GM23338 (cell line): ENCODE results near the gene ZNF804A. TPM values are rescaled to one million over a fixed set of nuclear protein-coding genes. Genes with fewer than 3 reads are reported as not detected.

ENCODE experiments used
- ATAC-seq: fragments of 200-7000 bp; cut with Tn5 transposase; 3 replicates; pipeline ENCODE4 v1.9.1; 2020
- DNase-seq: peaks from one replicate; pipeline ENCODE4 v3.0.0-alpha.2; 2015; ENCODE audit warnings: low spot score
- H2AFZ ChIP-seq: fragments of 200-600 bp; sonication (generic); 2 replicates; pipeline ENCODE4 v1.8.0; 2016; ENCODE audit warnings: antibody characterized with exemption, mild to moderate bottlenecking, moderate library complexity
- H3F3A ChIP-seq: fragments of 200-600 bp; sonication (generic); replicated peaks from 2 replicates; pipeline ENCODE4 v1.8.0; 2017; ENCODE audit warnings: antibody characterized with exemption, mixed run types, low read depth
- H3K27ac ChIP-seq: fragments of 200-600 bp; sonication (generic); 2 replicates; pipeline ENCODE4 v1.6.1; 2016; ENCODE audit warnings: low read depth
- H3K27me3 ChIP-seq: fragments of 200-600 bp; sonication (generic); 2 replicates; pipeline ENCODE4 v1.8.0; 2016; ENCODE audit warnings: mild to moderate bottlenecking, mixed run types, moderate library complexity; ENCODE audit not compliant: insufficient read depth
- H3K36me3 ChIP-seq: fragments of 200-600 bp; sonication (generic); 2 replicates; pipeline ENCODE4 v1.8.0; 2016; ENCODE audit warnings: mild to moderate bottlenecking; ENCODE audit not compliant: insufficient read depth
- H3K4me1 ChIP-seq: fragments of 200-600 bp; sonication (generic); 2 replicates; pipeline ENCODE4 v1.8.0; 2016; ENCODE audit warnings: mild to moderate bottlenecking, moderate library complexity; ENCODE audit not compliant: insufficient read depth
- H3K4me2 ChIP-seq: fragments of 200-600 bp; sonication (generic); 2 replicates; pipeline ENCODE4 v1.7.1; 2017; ENCODE audit warnings: mixed run types
- H3K4me3 ChIP-seq: fragments of 200-600 bp; sonication (generic); 2 replicates; pipeline ENCODE4 v1.6.1; 2016; ENCODE audit warnings: mixed run types
- H3K79me2 ChIP-seq: fragments of 200-600 bp; sonication (generic); replicated peaks from 2 replicates; pipeline ENCODE4 v1.8.0; 2017; ENCODE audit warnings: mild to moderate bottlenecking; ENCODE audit not compliant: insufficient read depth
- H3K9me2 ChIP-seq: fragments of 200-600 bp; sonication (generic); 2 replicates; pipeline ENCODE4 v1.8.0; 2017; ENCODE audit not compliant: insufficient read depth
- H4K20me1 ChIP-seq: fragments of 200-600 bp; sonication (generic); replicated peaks from 2 replicates; pipeline ENCODE4 v1.8.0; 2017; ENCODE audit warnings: mild to moderate bottlenecking; ENCODE audit not compliant: insufficient read depth
- H3K27ac Mint-ChIP-seq: 2 replicates; pipeline ENCODE4 v1.8.0; 2020; ENCODE audit warnings: inconsistent platforms, mild to moderate bottlenecking, moderate library complexity, mixed read lengths
- H3K27me3 Mint-ChIP-seq: 3 replicates; pipeline ENCODE4 v1.8.0; 2022; ENCODE audit warnings: low read depth, mild to moderate bottlenecking, moderate library complexity, mixed read lengths, inconsistent platforms; ENCODE audit not compliant: insufficient read depth, poor library complexity
- H3K36me3 Mint-ChIP-seq: 3 replicates; pipeline ENCODE4 v1.8.0; 2021; ENCODE audit warnings: low read depth, mild to moderate bottlenecking, inconsistent platforms, moderate library complexity, mixed read lengths
- H3K4me1 Mint-ChIP-seq: 3 replicates; pipeline ENCODE4 v1.8.0; 2020; ENCODE audit warnings: mild to moderate bottlenecking, inconsistent platforms, mixed read lengths
- H3K4me3 Mint-ChIP-seq: 3 replicates; pipeline ENCODE4 v1.8.0; 2021; ENCODE audit warnings: moderate library complexity, mild to moderate bottlenecking, inconsistent platforms, mixed read lengths
- H3K9me3 Mint-ChIP-seq: 3 replicates; pipeline ENCODE4 v1.8.0; 2020; ENCODE audit warnings: moderate library complexity, mild to moderate bottlenecking, inconsistent platforms, mixed read lengths
- CREB1 ChIP-seq: fragments of 250-450 bp; sonication (Bioruptor Pico); IDR thresholded peaks from 2 replicates; pipeline ENCODE4 v1.5.0; 2020; ENCODE audit warnings: low read depth, mild to moderate bottlenecking, moderate library complexity
- EZH2 ChIP-seq: fragments of 200-600 bp; sonication (generic); IDR thresholded peaks from one replicate; pipeline ENCODE4 v1.8.0; 2017; ENCODE audit warnings: antibody characterized with exemption, mild to moderate bottlenecking, low read depth; ENCODE audit not compliant: unreplicated experiment
- EZH2phosphoT487 ChIP-seq: fragments of 200-600 bp; sonication (generic); IDR thresholded peaks from one replicate; pipeline ENCODE4 v1.8.1; 2018; ENCODE audit warnings: antibody characterized with exemption; ENCODE audit not compliant: unreplicated experiment
- JUNB ChIP-seq: IDR thresholded peaks from one replicate; pipeline ENCODE4 v1.6.1; 2016; ENCODE audit warnings: antibody characterized with exemption; ENCODE audit not compliant: unreplicated experiment
- NANOG ChIP-seq: IDR thresholded peaks from 2 replicates; pipeline ENCODE4 v1.6.1; 2016; ENCODE audit warnings: antibody characterized with exemption, borderline replicate concordance
- POLR2AphosphoS5 ChIP-seq: IDR thresholded peaks from 2 replicates; pipeline ENCODE4 v1.6.1; 2016; ENCODE audit warnings: antibody characterized with exemption, low read depth
- STAT1 ChIP-seq: IDR thresholded peaks from one replicate; pipeline ENCODE4 v1.6.1; 2016; ENCODE audit warnings: antibody characterized with exemption; ENCODE audit not compliant: unreplicated experiment
- ZNF114 ChIP-seq: fragments of 250-450 bp; sonication (Bioruptor Pico); IDR thresholded peaks from 2 replicates; pipeline ENCODE4 v1.5.0; 2020; ENCODE audit warnings: mild to moderate bottlenecking, moderate library complexity
- ZNF331 ChIP-seq: fragments of 250-450 bp; sonication (Bioruptor Pico); IDR thresholded peaks from 2 replicates; pipeline ENCODE4 v1.5.0; 2020; ENCODE audit warnings: low read depth, mild to moderate bottlenecking, moderate library complexity
- polyA plus RNA-seq: library from polyadenylated mRNA; unstranded; fragments of >200 nt; fragmentation: Nextera tagmentation; extraction: Ambion mirVana; gene quantifications from 2 replicates; pipeline ENCODE4 v1.2.1, GENCODE V29; 2016
- total RNA-seq: library from RNA; depleted of rRNA; stranded (reverse); fragments of >200 nt; shearing (Covaris generic); gene quantifications from 2 replicates; pipeline ENCODE4 v1.2.3, GENCODE V29; 2014
- TF ChIP-seq, protein P1 (sequence below): IDR thresholded peaks from 2 replicates; pipeline ENCODE4 v1.6.1; 2016; ENCODE audit warnings: antibody characterized with exemption
- TF ChIP-seq, protein P2 (sequence below): fragments of 250-450 bp; sonication (Bioruptor Pico); IDR thresholded peaks from 2 replicates; pipeline ENCODE4 v1.5.0; 2020; ENCODE audit warnings: mild to moderate bottlenecking, moderate library complexity
- TF ChIP-seq, protein P3 (sequence below), 2 experiments: fragments of 200-600 bp in 1 of 2; sonication (generic) in 1 of 2; conservative IDR thresholded peaks; 2 replicates each; pipeline versions ENCODE4 v1.5.1 to v1.6.1; 2016 to 2017; ENCODE audit warnings: antibody characterized with exemption in 2 of 2, low read depth in 2 of 2, mild to moderate bottlenecking in 2 of 2, moderate library complexity in 1 of 2
- TF ChIP-seq, protein P4 (sequence below): IDR thresholded peaks from one replicate; pipeline ENCODE4 v1.6.1; 2018; ENCODE audit warnings: antibody characterized with exemption; ENCODE audit not compliant: unreplicated experiment

ZNF804A gene
- total and polyA plus RNA-seq, 2 experiments from 2014 or later: not detected

- no peak overlapping the region for H3K27ac ChIP-seq
- Mint-ChIP-seq H3K4me3 (no peak overlapping the region), H3K4me1 (peaks cover 44% of the 10 kb centered on the region), H3K36me3 (no peaks in the 10 kb centered on the region), H3K9me3 (no peaks in the 10 kb centered on the region), H3K27me3 (no peaks in the 10 kb centered on the region), H3K27ac (peak overlapping the region; percentile 92)
- H3K4me3 ChIP-seq: no peak overlapping the region
- no peak for TF ChIP-seq ZNF331
- TF ChIP-seq, protein P1, sequence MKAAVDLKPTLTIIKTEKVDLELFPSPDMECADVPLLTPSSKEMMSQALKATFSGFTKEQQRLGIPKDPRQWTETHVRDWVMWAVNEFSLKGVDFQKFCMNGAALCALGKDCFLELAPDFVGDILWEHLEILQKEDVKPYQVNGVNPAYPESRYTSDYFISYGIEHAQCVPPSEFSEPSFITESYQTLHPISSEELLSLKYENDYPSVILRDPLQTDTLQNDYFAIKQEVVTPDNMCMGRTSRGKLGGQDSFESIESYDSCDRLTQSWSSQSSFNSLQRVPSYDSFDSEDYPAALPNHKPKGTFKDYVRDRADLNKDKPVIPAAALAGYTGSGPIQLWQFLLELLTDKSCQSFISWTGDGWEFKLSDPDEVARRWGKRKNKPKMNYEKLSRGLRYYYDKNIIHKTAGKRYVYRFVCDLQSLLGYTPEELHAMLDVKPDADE: no peak
- TF ChIP-seq JUNB: no peak
- TF ChIP-seq, protein P2, sequence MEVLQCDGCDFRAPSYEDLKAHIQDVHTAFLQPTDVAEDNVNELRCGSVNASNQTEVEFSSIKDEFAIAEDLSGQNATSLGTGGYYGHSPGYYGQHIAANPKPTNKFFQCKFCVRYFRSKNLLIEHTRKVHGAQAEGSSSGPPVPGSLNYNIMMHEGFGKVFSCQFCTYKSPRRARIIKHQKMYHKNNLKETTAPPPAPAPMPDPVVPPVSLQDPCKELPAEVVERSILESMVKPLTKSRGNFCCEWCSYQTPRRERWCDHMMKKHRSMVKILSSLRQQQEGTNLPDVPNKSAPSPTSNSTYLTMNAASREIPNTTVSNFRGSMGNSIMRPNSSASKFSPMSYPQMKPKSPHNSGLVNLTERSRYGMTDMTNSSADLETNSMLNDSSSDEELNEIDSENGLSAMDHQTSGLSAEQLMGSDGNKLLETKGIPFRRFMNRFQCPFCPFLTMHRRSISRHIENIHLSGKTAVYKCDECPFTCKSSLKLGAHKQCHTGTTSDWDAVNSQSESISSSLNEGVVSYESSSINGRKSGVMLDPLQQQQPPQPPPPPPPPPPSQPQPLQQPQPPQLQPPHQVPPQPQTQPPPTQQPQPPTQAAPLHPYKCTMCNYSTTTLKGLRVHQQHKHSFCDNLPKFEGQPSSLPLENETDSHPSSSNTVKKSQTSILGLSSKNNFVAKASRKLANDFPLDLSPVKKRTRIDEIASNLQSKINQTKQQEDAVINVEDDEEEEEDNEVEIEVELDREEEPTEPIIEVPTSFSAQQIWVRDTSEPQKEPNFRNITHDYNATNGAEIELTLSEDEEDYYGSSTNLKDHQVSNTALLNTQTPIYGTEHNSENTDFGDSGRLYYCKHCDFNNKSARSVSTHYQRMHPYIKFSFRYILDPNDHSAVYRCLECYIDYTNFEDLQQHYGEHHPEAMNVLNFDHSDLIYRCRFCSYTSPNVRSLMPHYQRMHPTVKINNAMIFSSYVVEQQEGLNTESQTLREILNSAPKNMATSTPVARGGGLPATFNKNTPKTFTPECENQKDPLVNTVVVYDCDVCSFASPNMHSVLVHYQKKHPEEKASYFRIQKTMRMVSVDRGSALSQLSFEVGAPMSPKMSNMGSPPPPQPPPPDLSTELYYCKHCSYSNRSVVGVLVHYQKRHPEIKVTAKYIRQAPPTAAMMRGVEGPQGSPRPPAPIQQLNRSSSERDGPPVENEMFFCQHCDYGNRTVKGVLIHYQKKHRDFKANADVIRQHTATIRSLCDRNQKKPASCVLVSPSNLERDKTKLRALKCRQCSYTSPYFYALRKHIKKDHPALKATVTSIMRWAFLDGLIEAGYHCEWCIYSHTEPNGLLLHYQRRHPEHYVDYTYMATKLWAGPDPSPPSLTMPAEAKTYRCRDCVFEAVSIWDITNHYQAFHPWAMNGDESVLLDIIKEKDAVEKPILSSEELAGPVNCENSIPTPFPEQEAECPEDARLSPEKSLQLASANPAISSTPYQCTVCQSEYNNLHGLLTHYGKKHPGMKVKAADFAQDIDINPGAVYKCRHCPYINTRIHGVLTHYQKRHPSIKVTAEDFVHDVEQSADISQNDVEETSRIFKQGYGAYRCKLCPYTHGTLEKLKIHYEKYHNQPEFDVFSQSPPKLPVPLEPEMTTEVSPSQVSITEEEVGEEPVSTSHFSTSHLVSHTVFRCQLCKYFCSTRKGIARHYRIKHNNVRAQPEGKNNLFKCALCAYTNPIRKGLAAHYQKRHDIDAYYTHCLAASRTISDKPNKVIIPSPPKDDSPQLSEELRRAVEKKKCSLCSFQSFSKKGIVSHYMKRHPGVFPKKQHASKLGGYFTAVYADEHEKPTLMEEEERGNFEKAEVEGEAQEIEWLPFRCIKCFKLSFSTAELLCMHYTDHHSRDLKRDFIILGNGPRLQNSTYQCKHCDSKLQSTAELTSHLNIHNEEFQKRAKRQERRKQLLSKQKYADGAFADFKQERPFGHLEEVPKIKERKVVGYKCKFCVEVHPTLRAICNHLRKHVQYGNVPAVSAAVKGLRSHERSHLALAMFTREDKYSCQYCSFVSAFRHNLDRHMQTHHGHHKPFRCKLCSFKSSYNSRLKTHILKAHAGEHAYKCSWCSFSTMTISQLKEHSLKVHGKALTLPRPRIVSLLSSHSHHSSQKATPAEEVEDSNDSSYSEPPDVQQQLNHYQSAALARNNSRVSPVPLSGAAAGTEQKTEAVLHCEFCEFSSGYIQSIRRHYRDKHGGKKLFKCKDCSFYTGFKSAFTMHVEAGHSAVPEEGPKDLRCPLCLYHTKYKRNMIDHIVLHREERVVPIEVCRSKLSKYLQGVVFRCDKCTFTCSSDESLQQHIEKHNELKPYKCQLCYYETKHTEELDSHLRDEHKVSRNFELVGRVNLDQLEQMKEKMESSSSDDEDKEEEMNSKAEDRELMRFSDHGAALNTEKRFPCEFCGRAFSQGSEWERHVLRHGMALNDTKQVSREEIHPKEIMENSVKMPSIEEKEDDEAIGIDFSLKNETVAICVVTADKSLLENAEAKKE (CRISPR knock-in tag): no peak
- no peak for TF ChIP-seq POLR2AphosphoS5
- no peak for TF ChIP-seq ZNF114 (CRISPR knock-in tag)
- TF ChIP-seq CREB1 (CRISPR knock-in tag): no peak
- TF ChIP-seq, protein P3, sequence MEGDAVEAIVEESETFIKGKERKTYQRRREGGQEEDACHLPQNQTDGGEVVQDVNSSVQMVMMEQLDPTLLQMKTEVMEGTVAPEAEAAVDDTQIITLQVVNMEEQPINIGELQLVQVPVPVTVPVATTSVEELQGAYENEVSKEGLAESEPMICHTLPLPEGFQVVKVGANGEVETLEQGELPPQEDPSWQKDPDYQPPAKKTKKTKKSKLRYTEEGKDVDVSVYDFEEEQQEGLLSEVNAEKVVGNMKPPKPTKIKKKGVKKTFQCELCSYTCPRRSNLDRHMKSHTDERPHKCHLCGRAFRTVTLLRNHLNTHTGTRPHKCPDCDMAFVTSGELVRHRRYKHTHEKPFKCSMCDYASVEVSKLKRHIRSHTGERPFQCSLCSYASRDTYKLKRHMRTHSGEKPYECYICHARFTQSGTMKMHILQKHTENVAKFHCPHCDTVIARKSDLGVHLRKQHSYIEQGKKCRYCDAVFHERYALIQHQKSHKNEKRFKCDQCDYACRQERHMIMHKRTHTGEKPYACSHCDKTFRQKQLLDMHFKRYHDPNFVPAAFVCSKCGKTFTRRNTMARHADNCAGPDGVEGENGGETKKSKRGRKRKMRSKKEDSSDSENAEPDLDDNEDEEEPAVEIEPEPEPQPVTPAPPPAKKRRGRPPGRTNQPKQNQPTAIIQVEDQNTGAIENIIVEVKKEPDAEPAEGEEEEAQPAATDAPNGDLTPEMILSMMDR (conservative IDR thresholded peaks at IDR 0.05; ENCODE audit: low read depth in 2 of 2): no peak
- no peak for TF ChIP-seq STAT1
- no peak for TF ChIP-seq NANOG
- no peak for TF ChIP-seq EZH2
- TF ChIP-seq, protein P4, sequence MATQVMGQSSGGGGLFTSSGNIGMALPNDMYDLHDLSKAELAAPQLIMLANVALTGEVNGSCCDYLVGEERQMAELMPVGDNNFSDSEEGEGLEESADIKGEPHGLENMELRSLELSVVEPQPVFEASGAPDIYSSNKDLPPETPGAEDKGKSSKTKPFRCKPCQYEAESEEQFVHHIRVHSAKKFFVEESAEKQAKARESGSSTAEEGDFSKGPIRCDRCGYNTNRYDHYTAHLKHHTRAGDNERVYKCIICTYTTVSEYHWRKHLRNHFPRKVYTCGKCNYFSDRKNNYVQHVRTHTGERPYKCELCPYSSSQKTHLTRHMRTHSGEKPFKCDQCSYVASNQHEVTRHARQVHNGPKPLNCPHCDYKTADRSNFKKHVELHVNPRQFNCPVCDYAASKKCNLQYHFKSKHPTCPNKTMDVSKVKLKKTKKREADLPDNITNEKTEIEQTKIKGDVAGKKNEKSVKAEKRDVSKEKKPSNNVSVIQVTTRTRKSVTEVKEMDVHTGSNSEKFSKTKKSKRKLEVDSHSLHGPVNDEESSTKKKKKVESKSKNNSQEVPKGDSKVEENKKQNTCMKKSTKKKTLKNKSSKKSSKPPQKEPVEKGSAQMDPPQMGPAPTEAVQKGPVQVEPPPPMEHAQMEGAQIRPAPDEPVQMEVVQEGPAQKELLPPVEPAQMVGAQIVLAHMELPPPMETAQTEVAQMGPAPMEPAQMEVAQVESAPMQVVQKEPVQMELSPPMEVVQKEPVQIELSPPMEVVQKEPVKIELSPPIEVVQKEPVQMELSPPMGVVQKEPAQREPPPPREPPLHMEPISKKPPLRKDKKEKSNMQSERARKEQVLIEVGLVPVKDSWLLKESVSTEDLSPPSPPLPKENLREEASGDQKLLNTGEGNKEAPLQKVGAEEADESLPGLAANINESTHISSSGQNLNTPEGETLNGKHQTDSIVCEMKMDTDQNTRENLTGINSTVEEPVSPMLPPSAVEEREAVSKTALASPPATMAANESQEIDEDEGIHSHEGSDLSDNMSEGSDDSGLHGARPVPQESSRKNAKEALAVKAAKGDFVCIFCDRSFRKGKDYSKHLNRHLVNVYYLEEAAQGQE: no peak
- TF ChIP-seq EZH2phosphoT487: no peak
- DNase-seq (no peak), ATAC-seq (no peak)
- no peaks in the 10 kb centered on the region for H3K79me2 ChIP-seq
- H4K20me1 ChIP-seq: no peaks in the 10 kb centered on the region
- no peaks in the 10 kb centered on the region for H3K36me3 ChIP-seq
- no peaks in the 10 kb centered on the region for H3K27me3 ChIP-seq
- peaks cover 2% of the 10 kb centered on the region; the same call in 1 of the 2 replicates for H3K9me2 ChIP-seq
- H3F3A ChIP-seq: no peaks in the 10 kb centered on the region
- peaks cover 20% of the 10 kb centered on the region for H3K4me1 ChIP-seq
- H2AFZ ChIP-seq: no peak overlapping the region
- H3K4me2 ChIP-seq: no peak overlapping the region
Measured at GRCh38 chr2:184830531-184830930, 232.2 kb downstream of the ZNF804A start.
